ENCODE measurements around the gene B3GALNT2.

The B3GALNT2 gene

DNA sequence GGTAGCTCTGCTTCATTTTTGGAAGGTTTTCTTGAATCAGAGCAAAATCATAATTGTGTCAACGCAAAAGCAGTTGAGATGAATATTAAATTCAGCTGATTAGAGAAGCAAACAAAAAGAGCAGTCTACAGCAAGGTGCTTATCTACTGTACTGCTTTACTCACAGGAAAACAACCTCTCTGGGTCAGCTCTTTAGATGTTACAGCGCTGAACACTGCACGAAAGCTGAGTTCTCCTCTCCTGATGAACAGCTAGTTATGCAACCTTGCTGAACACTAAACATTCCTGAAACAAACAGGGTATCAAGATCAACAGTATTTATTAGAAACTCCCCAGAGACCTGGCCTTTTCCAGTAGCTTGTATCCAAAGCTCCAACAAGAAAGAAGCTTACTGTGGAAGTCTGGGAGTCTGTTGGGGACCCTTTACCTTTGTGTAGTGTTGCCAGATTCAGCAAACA is 95.7 kb downstream of the B3GALNT2 start:
- TF ChIP-seq CTCF (IDR thresholded peaks at IDR 0.05) (no peak), ZFX (IDR thresholded peaks at IDR 0.05; ENCODE audit: borderline replicate concordance) (no peak)
- peak overlapping the region; percentile 46 for H3K27ac ChIP-seq

GRCh38 chr1:235407419-235407818 is 96.8 kb downstream of the B3GALNT2 start:
- TF ChIP-seq ZFX (IDR thresholded peaks at IDR 0.05; ENCODE audit: borderline replicate concordance) (no peak), CTCF (IDR thresholded peaks at IDR 0.05) (no peak)
- H3K27ac ChIP-seq = no peak overlapping the region

GRCh38 chr1:235404190-235404589 is 100.1 kb downstream of the B3GALNT2 start:
- H3K27ac ChIP-seq = no peak overlapping the region
- TF ChIP-seq ZFX (IDR thresholded peaks at IDR 0.05; ENCODE audit: borderline replicate concordance) (no peak), CTCF (IDR thresholded peaks at IDR 0.05) (no peak)

- TF ChIP-seq CTCF (IDR thresholded peaks at IDR 0.05) (no peak), ZFX (IDR thresholded peaks at IDR 0.05; ENCODE audit: borderline replicate concordance) (no peak)
- no peak overlapping the region for H3K27ac ChIP-seq
Observed at GRCh38 chr1:235403593-235403992, 100.7 kb downstream of the B3GALNT2 start.

GRCh38 chr1:235402457-235403200 is 101.6 kb downstream of the B3GALNT2 start:
- H3K27ac ChIP-seq = no peak overlapping the region
- no peak for TF ChIP-seq CTCF (IDR thresholded peaks at IDR 0.05)
- no peak for TF ChIP-seq ZFX (IDR thresholded peaks at IDR 0.05; ENCODE audit: borderline replicate concordance)

DNA sequence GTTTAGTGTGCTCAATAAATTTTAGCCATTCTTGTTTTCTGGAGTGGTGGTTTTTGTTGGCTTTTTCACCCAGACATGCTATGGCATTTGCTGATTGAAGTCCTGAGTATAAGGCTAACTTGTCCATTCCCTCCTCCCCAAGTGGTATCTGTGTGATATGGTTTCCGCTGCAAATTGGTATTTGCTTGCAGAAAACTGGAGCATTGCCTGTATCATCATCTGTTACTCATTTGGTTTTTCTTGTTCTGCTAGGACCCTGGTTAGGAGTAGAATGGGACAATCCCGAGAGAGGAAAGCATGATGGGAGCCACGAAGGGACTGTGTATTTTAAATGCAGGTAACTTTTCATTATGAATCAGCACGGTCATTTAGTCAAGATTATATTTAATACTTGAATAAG is 103.0 kb downstream of the B3GALNT2 start:
- no peak for TF ChIP-seq CTCF (IDR thresholded peaks at IDR 0.05)
- no peak for TF ChIP-seq ZFX (IDR thresholded peaks at IDR 0.05; ENCODE audit: borderline replicate concordance)
- H3K27ac ChIP-seq = no peak overlapping the region
